GM12872 (cell line): ENCODE results near the gene CEP104.

Source experiments
- CTCF ChIP-seq: IDR thresholded peaks from 3 replicates; pipeline ENCODE4 v1.5.1; 2011; ENCODE audit warnings: low read depth, mild to moderate bottlenecking, low read length, moderate library complexity; ENCODE audit not compliant: insufficient read depth

Gene CEP104

DNA sequence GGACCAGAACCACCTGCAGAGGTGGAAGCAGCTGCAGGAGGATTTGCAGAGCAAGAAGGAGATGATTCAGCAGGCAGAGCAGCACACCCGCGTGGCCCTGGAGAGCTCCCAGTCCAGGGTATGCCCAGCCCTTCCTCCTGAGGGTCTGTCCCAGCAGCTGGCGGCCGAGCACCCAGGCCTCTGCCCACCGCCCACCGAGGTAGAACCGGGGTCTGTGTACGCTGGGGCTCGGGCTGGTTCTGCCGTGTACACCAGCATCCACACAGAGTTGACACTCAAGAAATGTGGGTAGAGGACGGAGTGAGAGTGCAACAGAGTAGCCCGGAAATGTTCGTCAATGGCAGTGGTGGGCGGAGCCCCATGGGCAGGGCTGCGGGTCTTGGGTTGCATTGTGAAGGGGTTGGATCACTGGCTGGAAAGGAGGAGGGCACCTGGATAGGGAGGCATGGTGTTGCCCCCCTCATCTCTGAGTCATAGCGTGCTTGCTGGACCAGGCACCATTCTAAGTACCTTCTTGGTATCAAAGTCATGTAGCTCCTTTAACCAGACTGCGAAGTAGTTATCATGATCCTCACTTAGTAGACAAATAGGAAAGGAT lies 89.6 kb downstream of the CEP104 start:
- TF ChIP-seq CTCF: no peak

DNA sequence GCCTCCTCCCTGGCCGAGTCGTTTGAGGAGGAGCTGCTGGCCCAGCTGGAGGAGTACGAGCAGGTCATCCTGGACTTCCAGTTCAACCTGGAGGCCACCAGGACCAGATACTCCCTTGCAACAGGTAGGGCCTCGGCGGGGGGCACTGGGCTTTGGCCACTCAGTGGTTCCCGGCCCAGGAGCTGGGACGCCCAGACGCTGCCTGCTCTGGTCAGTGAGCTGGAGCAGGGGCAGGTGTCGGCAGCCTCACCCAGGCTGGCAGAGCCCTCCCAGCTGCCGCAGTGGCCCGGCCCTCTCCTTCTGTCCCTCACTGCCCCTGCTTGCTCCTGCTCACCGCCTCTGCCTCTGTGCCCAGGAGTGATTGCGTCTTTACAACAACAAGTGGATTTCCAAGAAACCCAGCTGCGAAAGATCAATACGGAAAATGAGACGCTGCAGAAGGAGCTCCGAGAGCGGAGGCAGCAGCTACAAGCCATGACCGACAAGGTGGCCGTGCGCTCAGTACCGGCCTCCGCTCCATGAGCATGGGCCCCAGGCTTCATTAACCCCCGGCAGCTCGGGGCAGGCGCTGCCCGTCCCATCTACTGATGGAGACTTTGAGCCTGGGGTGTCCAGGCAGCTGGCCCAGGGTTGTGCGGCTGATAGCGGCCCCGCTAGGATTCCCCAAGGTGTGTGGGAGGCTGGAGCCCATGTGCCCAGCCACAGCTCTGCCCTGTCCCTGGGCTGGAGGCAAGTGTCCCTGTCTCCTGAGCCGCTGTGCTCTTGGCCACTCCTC lies 93.5 kb downstream of the CEP104 start:
- no peak for TF ChIP-seq CTCF

GRCh38 chr1:3762873-3763228 lies 94.2 kb downstream of the CEP104 start:
- no peak for TF ChIP-seq CTCF

GRCh38 chr1:3762151-3762872 lies 94.7 kb downstream of the CEP104 start:
- TF ChIP-seq CTCF: no peak
